Measurements from ENCODE around the gene HSPA12B. TPM values are rescaled to one million over a fixed set of nuclear protein-coding genes. Genes with fewer than 3 reads are reported as not detected.

Gene HSPA12B
- total and polyA plus RNA-seq, 9 of the 15 experiments (the other 6 are each of a cell fraction or from before 2014, with no cell fraction given) = 0.03 to 0.07 TPM; not detected in 7

DNA sequence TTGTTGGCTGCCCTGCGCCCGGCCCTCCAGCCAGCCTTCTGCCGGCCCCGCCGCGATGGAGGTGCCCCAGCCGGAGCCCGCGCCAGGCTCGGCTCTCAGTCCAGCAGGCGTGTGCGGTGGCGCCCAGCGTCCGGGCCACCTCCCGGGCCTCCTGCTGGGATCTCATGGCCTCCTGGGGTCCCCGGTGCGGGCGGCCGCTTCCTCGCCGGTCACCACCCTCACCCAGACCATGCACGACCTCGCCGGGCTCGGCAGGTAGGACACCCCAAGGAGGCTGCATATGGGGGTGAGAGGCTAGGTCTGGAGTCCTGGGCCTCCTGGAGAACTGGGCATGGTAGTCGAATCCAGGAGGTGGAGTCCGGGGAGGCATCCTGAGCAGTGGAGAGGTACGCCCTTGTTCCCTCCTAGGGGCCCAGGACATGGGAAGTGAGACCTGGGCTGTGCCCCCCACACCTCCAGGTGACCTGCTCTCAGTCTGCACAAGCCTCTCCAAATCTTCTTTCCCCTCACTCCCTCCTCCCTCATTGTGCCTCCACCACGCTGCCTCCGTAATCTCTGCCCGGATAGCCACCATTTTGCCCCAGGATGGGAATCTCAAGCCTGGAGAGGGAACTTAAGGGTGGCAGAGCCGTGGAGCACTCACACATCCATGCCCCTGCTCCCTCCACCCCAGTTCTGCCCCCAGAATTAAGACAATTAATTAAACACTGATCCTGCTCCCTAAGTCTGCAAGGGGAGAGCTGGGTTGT, 64.2 kb downstream of the HSPA12B start (continued):
- TF ChIP-seq FOXA3 (CRISPR knock-in tag; conservative IDR thresholded peaks at IDR 0.05 in 1 of 2, IDR thresholded peaks at IDR 0.05 in 1 of 2) = no peak
- no peak for TF ChIP-seq ARID4B (CRISPR knock-in tag; IDR thresholded peaks at IDR 0.05)

GRCh38 chr20:3797226-3797545, 64.7 kb downstream of the HSPA12B start:
- FAIRE-seq (no peak), ATAC-seq (peak; percentile 8; the same call in 1 of the 3 replicates), DNase-seq (ENCODE audit: extremely low read depth in 1 of 4, low spot score in 3 of 4) (no peak)
- Histone ChIP-seq H2AFZ (ENCODE audit: low read depth, low read length) (no peak overlapping the region), H3K79me2 (ENCODE audit: control insufficient read depth, insufficient read depth, low read length) (peaks cover 12% of the 10 kb centered on the region; the same call in 2 of the 3 replicates), H3K9ac (ENCODE audit: insufficient read depth in 1 of 2, low read depth in 2 of 2, low read length in 2 of 2) (peak overlapping the region; percentile 61 to 93), H4K20me1 (replicated peaks; ENCODE audit: control insufficient read depth, insufficient read depth, low read length) (no peaks in the 10 kb centered on the region), H3K27ac (ENCODE audit: extremely low read depth, low read depth, low read length) (no peak overlapping the region), H3K9me3 (replicated peaks; ENCODE audit: control insufficient read depth, insufficient read depth, low read depth, low read length) (no peaks in the 10 kb centered on the region), H3K4me2 (ENCODE audit: insufficient read depth, low read length) (peak overlapping the region; percentile 80), H3K4me3 (peak overlapping the region; percentile 55), H3K4me1 (replicated peaks in 1 of 2; ENCODE audit: control insufficient read depth in 2 of 2, insufficient read depth in 2 of 2, low read length in 2 of 2) (peaks cover 14 to 44% of the 10 kb centered on the region in 2 experiments; a peak in 4 of 5 replicates), H3K36me3 (ENCODE audit: control insufficient read depth, insufficient read depth, low read length) (peaks cover 32% of the 10 kb centered on the region; the same call in 2 of the 3 replicates), H3K9me1 (ENCODE audit: control insufficient read depth, insufficient read depth, low read length) (no peaks in the 10 kb centered on the region), H3K27me3 (ENCODE audit: control insufficient read depth in 2 of 2, insufficient read depth in 2 of 2, low read length in 2 of 2) (no peaks in the 10 kb centered on the region)
- ChIA-PET CTCF (ENCODE audit: low intra/inter-chr PET ratio) (no interaction called here), POLR2A (interaction anchor here (0.6 kb wide), 1 partner anchor 12 kb away, joined by 3 read pairs; no protein-coding TSS in a partner anchor)
- WGBS (ENCODE audit: insufficient coverage, low coverage, missing lambda C conversion rate) = 0% methylated on average over 2 of the region's 5 CpGs
- intact Hi-C loops (cut with micrococcal nuclease) (no loop called here), in situ Hi-C loops (cut with MboI) (no loop called here)
- TF ChIP-seq MECOM (CRISPR knock-in tag; IDR thresholded peaks at IDR 0.05) = no peak
- TF ChIP-seq HCFC1 (IDR thresholded peaks at IDR 0.05; ENCODE audit: low read depth, low read length) = no peak
- TF ChIP-seq ZEB2 (IDR thresholded peaks at IDR 0.05) = no peak
- TF ChIP-seq HDGF (IDR thresholded peaks at IDR 0.05) = no peak
- TF ChIP-seq DNMT1 (IDR thresholded peaks at IDR 0.05) = no peak
- no peak for TF ChIP-seq BCL6 (CRISPR knock-in tag; IDR thresholded peaks at IDR 0.05)
- TF ChIP-seq MITF (IDR thresholded peaks at IDR 0.05) = no peak
- TF ChIP-seq SREBF2 (CRISPR knock-in tag; IDR thresholded peaks at IDR 0.05) = no peak
- BruUV-seq (replicated peaks) = no TSS peak

Measured in K562 (cell line).